Cardiac fibroblast (primary cell): ENCODE measurements around the gene TXNRD2.

Experiments
- DNase-seq, 2 donors: peaks; one replicate each; pipeline versions ENCODE4 v3.0.0 to v3.0.0-alpha.2; 2010; ENCODE audit warnings: low read depth in 2 of 2
- H3K4me3 ChIP-seq, 2 donors: replicated peaks in 1 of 2; 1 replicate in 1 of 2; 2 replicates in 1 of 2; pipeline ENCODE4 v1.5.1; 2011; ENCODE audit warnings: low read depth in 2 of 2, low read length in 2 of 2, mild to moderate bottlenecking in 2 of 2, moderate library complexity in 1 of 2
- TF ChIP-seq, protein P1 (sequence below): IDR thresholded peaks from one replicate; pipeline ENCODE4 v1.5.1; 2011; ENCODE audit warnings: low read depth, mild to moderate bottlenecking, low read length, inconsistent platforms

Gene TXNRD2

DNA sequence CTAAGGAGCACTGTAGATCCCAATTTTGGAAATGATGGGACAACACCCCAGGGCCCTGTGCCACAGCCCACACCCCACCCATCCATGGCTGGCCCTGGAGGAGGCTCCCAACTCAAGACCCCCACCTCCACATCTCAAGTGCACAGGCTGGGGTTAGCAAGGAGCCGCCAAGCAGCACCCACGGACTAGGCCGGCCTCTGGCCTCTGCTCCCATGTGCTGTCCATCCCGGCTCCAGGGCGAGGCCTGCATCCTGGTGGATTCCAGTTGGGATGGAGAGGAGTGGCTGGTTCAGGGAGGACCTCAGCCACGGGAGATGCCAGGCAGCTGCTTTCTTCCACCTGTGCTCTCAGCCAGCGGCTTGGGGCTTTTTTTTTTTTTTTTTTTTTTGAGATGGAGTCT, 43.5 kb downstream of the TXNRD2 start:
- no peak for DNase-seq
- TF ChIP-seq, protein P1, sequence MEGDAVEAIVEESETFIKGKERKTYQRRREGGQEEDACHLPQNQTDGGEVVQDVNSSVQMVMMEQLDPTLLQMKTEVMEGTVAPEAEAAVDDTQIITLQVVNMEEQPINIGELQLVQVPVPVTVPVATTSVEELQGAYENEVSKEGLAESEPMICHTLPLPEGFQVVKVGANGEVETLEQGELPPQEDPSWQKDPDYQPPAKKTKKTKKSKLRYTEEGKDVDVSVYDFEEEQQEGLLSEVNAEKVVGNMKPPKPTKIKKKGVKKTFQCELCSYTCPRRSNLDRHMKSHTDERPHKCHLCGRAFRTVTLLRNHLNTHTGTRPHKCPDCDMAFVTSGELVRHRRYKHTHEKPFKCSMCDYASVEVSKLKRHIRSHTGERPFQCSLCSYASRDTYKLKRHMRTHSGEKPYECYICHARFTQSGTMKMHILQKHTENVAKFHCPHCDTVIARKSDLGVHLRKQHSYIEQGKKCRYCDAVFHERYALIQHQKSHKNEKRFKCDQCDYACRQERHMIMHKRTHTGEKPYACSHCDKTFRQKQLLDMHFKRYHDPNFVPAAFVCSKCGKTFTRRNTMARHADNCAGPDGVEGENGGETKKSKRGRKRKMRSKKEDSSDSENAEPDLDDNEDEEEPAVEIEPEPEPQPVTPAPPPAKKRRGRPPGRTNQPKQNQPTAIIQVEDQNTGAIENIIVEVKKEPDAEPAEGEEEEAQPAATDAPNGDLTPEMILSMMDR, result no peak
- no peak overlapping the region for H3K4me3 ChIP-seq

DNA sequence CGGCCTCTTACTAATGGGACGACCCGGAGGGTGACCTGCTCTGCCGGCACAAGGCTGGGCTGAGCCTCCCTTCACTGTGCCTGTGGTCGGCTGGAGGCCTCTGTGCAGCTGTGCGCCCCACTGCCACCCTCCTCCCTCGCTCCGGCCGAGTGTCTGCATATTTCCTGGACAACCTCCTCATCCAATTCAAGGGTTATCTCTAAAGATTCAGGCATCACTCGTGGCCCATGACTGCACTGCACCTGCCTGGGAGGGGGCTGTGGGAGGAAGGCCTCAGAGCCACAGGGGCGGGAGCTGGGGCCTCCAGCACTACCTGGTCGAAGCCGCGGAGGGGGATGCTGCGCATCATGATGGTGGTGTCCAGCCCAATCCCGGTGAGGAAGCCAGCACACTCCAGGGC, 43.9 kb downstream of the TXNRD2 start:
- TF ChIP-seq, protein P1, result no peak
- no peak overlapping the region for H3K4me3 ChIP-seq
- DNase-seq, result no peak

DNA sequence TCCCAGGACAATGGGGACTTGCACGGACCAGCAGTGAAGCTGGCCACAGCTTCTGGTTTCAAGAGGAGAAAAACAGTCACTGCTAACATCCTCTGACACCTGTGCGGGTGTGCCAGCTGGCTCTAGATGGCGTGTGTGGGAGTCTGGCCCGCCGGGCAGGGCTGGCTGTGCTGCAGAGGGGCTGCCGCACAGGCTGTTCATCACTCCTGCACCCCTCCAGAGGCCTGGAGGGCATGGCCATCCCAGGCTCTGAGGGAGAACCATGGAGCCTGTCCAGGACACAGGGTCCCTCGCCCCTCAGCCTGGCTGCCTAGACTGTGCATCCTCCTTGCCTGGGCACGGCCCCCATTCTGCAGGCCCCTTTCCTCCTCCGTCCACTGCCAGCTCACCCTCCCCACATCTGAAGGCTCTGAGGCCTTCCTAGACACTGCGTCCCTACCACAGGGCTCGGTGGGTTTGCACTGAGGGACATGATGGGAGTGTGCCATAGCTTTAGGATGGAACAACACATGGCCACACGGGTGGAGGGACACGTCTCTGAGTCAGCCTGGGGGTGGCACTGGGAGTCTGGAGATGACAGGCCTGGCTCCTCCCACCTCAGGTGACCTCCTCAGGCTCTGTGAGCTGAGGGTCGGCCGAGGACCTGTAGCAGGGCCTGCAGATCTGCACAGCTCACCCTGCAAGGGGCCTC, 44.8 kb downstream of the TXNRD2 start:
- H3K4me3 ChIP-seq, result no peak overlapping the region
- TF ChIP-seq, protein P1, result no peak
- DNase-seq, result no peak

DNA sequence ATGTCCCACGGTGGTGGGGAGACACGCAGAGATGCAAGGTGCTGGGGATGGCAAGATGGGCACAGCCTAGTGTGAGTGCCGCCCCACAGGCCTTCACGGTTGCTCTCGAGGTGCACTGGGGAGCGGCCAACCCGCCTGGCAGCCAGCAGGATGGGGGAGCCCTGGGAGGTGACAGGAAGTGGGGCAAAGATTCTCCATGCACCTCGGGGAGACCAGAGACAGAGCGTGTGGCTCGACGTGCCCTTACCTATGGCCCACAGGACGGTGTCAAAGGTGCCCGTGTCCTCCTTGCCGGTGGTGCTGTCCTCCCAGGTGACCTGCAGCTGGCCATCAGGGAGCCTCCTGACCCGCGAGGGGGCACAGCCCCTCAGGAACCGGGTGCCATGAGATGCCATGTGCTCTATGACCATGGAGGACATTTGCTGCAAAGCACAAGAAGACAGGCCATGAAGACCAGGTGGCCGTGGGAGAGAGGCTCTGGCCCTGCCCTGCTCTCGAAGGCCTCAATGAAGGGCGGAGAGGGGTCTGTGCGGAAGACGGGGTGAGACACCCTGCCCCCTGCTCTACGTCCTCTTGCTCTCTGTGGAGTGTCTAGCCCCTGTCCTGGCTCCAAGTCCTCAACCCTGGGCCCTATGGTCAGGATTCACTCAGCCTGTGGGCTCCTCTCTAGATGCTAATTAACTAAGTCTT, 46.3 kb downstream of the TXNRD2 start:
- no peak for DNase-seq
- TF ChIP-seq, protein P1, result no peak
- no peak overlapping the region for H3K4me3 ChIP-seq

DNA sequence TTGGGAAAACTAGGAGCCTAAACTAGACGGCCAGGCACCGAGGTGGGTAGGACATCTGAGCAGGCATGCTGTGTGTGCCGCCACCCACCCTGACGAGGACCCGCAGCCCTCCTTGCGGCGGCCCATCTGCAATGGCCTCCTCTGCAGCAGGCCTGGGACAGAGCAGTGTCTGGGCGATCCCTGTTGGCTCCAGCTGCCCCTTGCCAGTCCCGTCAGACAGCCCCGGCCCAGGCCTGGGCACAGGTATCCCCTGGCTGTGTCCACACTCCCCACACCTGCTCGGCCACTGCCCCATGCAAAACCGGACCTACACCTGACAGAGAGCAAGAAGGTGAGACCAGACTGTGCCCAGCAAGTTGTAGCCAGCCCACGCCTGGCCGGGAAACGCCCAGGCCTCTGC, 48.3 kb downstream of the TXNRD2 start:
- TF ChIP-seq, protein P1, result no peak
- no peak overlapping the region for H3K4me3 ChIP-seq
- no peak for DNase-seq

DNA sequence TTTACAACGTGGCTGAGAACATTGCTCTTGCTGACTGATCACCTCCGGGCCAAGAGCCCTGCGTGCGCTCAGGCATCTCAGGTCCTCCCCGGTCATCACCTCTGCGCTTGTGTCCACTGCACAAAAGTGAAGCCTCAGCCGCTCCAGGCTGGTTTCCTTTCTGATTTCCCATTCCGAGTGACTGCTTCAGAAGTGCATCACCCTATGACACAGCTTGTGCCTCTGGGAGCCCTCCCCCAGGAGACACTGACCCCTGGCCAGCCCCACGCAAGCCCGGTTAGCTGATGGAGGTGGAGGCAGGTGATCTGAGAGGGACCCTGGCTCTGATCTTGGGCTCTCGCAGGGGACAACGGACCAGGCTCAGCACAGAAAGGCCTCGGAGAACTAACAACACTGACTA, 48.7 kb downstream of the TXNRD2 start:
- H3K4me3 ChIP-seq, result no peak overlapping the region
- no peak for DNase-seq
- TF ChIP-seq, protein P1, result no peak
